Endometrial microvascular endothelial cells (primary cell): ENCODE results near the gene CLIP2. TPM values are rescaled to one million over a fixed set of nuclear protein-coding genes. Genes with fewer than 3 reads are reported as not detected.

Experiments used
- in situ Hi-C: cut with HindIII; loops from 2 replicates; pipeline ENCODE4 v1.10.0; 2017; ENCODE audit warnings: low sequenced_read_pairs, low pct_unique_long_range_greater_than_20kb; ENCODE audit errors: inconsistent ontology term
- total RNA-seq: library from RNA; depleted of rRNA; stranded (reverse); fragments of >200 nt; gene quantifications from one replicate; pipeline ENCODE4 v1.2.3, GENCODE V29; 2015; ENCODE audit errors: inconsistent ontology term

Gene CLIP2
- total RNA-seq, 1 donor from 2014 or later, result 19.3 TPM

- in situ Hi-C loops, result loop anchor here (25.0 kb wide), 1 partner anchor 104 kb away; no protein-coding TSS in a partner anchor
Measured at GRCh38 chr7:74290981-74291441, 1.8 kb downstream of the CLIP2 start.

GRCh38 chr7:74291535-74291934 lies 2.3 kb downstream of the CLIP2 start:
- in situ Hi-C loops, result loop anchor here (25.0 kb wide), 1 partner anchor 104 kb away; no protein-coding TSS in a partner anchor

GRCh38 chr7:74292757-74293576 lies 3.8 kb downstream of the CLIP2 start:
- in situ Hi-C loops, result loop anchor here (25.0 kb wide), 1 partner anchor 106 kb away; no protein-coding TSS in a partner anchor

GRCh38 chr7:74293577-74293908 lies 4.3 kb downstream of the CLIP2 start:
- in situ Hi-C loops, result loop anchor here (25.0 kb wide), 1 partner anchor 106 kb away; no protein-coding TSS in a partner anchor

GRCh38 chr7:74294191-74294998 lies 5.2 kb downstream of the CLIP2 start:
- in situ Hi-C loops, result loop anchor here (25.0 kb wide), 1 partner anchor 107 kb away; no protein-coding TSS in a partner anchor

- in situ Hi-C loops, result loop anchor here (25.0 kb wide), 1 partner anchor 110 kb away; no protein-coding TSS in a partner anchor
Measured at GRCh38 chr7:74297516-74298233, 8.5 kb downstream of the CLIP2 start.

- in situ Hi-C loops, result loop anchor here (25.0 kb wide), 1 partner anchor 112 kb away; no protein-coding TSS in a partner anchor
Measured at GRCh38 chr7:74299401-74299800, 10.2 kb downstream of the CLIP2 start.

- in situ Hi-C loops, result no loop called here
Measured at GRCh38 chr7:74300926-74301325, 11.7 kb downstream of the CLIP2 start.

GRCh38 chr7:74302745-74303221 lies 13.6 kb downstream of the CLIP2 start:
- in situ Hi-C loops, result no loop called here

- in situ Hi-C loops, result no loop called here
Measured at GRCh38 chr7:74304550-74304949, 15.3 kb downstream of the CLIP2 start.

- in situ Hi-C loops, result no loop called here
Measured at GRCh38 chr7:74306004-74306729, 17.0 kb downstream of the CLIP2 start.

- in situ Hi-C loops, result no loop called here
Measured at GRCh38 chr7:74306730-74307469, 17.7 kb downstream of the CLIP2 start.

- in situ Hi-C loops, result no loop called here
Measured at GRCh38 chr7:74307738-74308505, 18.7 kb downstream of the CLIP2 start.

- in situ Hi-C loops, result no loop called here
Measured at GRCh38 chr7:74309181-74309580, 20.0 kb downstream of the CLIP2 start.

GRCh38 chr7:74311305-74311744 lies 22.1 kb downstream of the CLIP2 start:
- in situ Hi-C loops, result no loop called here

GRCh38 chr7:74312418-74313028 lies 23.3 kb downstream of the CLIP2 start:
- in situ Hi-C loops, result no loop called here
